GM18526 (cell line): Measurements from ENCODE around the gene NEUROG1.

Experiments
- POLR2A ChIP-seq: IDR thresholded peaks from 3 replicates; pipeline ENCODE4 v1.6.1; 2011; ENCODE audit not compliant: insufficient read length; ENCODE audit errors: extremely low read depth

The NEUROG1 gene, protein sequence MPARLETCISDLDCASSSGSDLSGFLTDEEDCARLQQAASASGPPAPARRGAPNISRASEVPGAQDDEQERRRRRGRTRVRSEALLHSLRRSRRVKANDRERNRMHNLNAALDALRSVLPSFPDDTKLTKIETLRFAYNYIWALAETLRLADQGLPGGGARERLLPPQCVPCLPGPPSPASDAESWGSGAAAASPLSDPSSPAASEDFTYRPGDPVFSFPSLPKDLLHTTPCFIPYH

DNA sequence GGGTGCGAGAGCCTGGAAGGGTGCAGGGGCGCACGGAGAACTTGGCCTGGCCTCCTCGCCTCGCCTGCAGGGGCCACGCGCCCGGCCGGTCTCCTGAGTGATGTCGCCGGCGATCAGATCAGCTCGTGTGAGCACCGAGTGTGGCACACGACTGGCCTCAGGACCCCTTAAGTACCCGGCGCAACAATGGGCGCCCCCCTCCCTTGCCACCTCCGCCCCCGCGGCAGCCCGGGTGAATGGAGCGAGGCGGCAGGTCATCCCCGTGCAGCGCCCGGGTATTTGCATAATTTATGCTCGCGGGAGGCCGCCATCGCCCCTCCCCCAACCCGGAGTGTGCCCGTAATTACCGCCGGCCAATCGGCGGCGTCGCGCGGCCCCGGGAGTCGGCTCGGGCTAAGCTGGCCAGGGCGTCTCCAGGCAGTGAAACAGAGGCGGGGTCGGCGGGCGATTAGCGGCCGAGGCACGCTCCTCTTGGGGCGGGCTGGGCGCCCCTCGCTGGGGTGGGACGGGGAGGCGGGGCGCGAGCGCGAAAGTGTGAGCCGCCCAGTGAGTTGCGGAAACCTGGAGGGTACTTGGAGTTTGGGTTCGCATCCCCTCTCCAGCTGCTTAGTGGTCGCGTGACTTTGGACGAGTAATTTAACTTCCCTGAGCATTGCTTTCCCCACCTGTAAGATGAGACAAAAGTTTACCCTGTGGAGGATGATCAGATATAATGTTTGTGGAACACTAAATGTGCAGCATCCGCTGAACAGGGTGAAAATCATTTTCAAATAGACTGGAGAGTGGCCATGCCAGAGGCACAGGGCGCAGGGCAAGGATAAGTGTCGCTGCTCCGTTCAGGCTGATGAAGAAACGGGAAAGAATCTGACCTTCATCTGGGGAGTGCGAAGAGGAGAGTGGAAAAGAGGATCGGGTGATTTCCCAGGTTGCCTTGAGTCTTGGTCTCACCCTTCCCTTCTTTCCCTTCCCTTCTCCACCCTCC is at the start of gene NEUROG1:
TSS of gene NEUROG1 (minus strand) at position 145 of the 982 bp plus-strand sequence. CDS start 274 bp downstream, outside the sequence.
- TF ChIP-seq POLR2A, result no peak

DNA sequence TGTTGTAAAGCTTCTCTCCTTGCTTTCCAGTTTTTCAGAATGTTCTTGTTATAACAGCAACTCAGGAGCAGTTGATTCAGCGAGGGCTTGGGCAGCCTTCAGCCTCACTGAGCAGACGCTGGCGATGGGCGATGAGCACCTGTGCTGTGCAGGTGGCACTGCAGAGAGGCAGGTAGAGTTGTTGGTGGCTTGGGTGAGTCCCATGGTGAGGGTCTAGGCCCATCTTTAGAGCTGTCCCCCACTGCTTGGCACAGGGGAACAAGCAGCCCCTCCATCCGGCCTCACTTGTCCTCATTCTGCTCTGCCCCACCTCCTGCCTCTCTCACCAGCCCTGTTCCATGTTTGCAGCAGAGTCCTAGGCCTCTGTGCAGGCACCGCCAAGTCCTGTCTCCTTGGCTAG is 49.2 kb upstream of the NEUROG1 start:
- no peak for TF ChIP-seq POLR2A

DNA sequence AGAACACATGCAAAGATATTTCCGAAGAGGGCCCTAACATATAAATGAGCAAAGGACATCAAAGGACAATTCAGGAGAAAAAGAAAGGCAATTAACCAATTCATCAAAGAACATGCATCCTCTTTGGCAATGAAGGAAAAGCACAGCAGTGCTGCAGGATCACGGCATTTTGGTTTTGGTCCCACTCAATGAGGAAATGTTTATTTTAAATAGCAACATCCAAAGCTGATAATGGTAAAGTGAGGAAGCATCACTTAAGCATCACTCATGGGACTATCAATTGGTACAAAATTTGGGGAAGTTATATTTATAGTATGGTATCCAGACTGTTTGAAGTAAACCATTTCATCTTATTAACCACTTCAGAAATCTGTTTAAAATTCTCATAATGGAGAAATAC is 48.5 kb upstream of the NEUROG1 start:
- no peak for TF ChIP-seq POLR2A

DNA sequence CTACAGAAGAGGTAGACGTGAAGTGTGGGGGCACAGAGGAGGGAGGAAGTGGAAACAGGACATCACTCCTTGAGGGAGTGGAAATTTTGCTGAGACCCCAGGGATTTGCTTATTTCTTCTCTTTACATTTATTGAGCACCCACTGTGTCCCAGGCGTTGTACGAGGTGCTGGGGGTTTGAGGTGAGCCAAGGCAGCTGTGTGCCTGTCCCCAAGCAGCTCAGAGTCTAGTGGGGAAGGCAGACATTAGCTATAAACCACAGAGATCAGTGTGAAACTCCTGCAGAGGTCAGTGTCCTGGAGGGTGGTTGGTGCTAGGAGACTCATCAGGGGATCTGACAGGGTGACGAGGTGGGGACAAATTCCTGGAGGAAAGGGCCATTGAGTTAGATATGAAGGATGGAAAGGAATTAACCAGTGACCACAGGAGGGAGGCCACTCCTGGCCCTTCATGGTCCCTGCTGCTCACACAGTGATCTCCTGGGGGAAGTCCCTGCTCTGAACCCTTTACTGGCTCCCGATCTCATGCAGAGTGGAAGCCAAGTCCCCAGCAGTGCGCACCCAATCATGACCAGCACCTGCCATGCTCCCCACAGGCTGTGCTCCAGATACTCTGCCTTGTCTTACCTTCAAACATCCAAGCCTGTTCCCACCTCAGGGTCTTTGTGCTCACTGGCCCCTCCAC is 46.5 kb upstream of the NEUROG1 start:
- TF ChIP-seq POLR2A, result no peak

DNA sequence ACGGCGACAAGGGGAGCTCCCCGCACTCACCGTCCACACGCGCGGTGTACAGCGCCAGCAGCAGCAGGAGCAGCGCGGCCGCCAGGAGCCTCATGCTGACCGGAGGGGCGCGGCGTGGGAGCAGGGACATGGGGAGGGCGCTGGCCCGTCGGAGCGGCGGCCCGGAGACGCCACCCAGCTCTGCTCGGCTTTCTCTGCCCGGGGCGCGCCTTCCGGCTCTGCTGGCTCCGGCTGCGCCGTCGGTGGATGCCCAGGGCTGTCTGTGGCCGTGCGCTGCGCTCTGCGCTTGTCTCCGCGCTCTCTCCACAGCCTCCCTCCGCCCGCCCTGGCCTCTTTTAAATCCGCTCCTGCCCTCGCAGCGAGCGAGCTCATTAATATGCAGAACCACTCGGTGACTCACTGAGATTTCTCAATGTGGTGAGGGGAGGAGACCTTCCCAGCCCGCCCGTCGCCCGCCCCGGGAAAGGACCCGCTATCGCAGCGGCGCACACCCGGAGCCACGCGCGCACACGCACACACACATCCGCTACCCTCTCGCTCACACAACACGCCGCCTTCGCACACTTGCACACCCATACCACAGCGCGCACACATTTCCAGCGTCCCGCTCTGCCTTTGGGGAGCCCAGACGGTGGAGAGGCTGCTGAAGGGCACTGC is 43.0 kb upstream of the NEUROG1 start, which contains the start of gene CXCL14:
TSS of gene CXCL14 (minus strand) at position 307 of the 657 bp plus-strand sequence. CDS start at position 94, 213 bp downstream.
- no peak for TF ChIP-seq POLR2A

DNA sequence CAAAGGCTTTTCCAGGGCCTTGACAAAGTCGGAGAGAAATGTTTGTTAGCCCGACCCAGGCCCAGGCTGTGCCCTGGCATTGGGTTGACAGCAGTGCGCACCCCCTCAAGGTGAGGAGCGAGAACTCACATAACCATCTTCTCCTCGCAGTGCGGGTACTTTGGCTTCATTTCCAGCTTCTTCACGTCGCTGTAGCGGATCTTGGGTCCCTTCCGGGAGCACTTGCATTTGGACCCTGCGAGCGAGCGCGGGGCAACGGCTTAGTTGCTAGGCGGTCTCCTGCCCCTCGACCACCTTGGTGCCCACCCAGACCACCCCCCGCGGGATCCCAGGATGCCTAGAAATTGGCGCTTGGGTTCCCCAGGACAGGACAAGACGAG is 42.5 kb upstream of the NEUROG1 start:
- no peak for TF ChIP-seq POLR2A

DNA sequence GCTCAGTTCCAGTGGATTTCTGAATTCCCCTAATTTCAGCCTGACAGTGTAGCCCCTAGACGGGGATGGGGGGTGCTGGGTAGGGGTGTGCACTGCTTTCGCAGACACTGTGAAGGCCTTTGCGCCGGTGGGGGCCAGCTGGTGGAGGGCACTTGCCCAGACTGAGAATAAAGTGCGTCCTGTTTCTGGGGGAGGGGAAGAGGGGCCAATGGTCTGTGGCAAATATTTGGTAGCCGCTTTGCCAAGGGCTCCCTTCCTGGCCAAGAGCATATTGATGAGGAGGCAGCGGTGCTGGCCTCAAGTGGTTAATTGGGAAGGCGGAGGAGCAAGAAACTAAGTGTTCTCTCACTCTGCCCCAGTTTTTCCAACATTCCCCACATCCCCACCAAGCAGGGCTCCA is 41.7 kb upstream of the NEUROG1 start:
- no peak for TF ChIP-seq POLR2A

DNA sequence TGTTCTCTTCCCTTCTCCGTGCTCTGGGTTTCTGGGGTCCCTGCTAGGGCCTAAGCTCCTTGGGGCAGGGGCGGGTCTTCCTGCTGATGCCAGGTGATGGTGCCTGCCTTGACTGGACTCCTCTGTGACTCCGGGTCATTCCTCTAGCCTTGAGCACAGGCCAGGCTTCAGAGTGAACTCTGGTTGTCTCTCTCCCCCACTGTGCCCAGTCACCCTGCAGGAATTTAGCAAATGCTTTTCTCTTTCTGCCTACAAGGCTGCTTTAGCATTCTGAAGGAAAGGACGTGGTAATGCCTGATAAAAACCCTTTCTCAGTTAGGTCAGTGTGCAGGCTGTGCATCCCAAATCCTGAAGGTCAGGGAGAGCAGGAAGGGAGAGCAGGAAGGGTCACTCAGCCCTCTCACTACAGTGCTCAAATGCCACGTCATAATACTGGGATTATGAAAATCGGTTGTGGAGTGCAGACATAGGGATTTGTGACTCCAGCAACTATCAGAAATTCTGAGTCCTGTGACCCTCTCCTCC is 40.4 kb upstream of the NEUROG1 start:
- TF ChIP-seq POLR2A, result no peak

DNA sequence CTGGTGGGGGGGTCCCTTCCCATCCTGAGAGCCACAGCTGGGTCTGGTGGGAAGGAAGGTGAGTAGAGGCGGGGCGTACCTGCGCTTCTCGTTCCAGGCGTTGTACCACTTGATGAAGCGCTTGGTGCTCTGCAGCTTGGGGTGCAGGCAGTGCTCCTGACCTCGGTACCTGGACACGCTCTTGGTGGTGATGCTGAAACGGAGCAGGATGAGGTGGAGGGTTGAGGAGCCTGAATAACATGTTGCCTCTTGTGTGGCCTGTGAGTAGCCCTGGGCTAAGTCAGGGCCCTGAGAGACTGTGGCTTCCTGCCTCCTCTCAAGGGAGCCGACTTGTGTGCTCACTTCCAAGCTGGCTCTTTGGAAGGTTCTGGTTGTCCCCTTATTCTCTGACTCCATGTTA is 38.7 kb upstream of the NEUROG1 start:
- no peak for TF ChIP-seq POLR2A

DNA sequence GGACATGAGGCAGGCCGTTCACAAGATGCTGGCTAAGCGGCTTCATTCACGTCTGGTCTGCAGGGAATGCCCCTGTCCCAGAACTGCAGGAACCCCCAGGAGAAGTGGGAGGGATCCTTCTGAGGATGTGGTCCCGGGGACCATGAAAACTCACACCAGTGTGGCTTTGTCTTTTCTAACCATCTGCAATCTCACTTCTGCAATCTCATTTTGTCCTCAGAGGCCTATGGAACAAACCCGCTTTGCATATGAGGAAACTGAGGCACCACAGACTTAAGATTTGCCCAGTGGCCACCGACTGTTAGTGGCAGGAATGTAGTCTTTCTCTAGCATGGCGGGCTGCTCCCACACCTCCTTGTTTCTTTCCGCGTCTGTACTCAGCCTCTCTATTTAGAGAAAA is 36.1 kb upstream of the NEUROG1 start:
- TF ChIP-seq POLR2A, result no peak

DNA sequence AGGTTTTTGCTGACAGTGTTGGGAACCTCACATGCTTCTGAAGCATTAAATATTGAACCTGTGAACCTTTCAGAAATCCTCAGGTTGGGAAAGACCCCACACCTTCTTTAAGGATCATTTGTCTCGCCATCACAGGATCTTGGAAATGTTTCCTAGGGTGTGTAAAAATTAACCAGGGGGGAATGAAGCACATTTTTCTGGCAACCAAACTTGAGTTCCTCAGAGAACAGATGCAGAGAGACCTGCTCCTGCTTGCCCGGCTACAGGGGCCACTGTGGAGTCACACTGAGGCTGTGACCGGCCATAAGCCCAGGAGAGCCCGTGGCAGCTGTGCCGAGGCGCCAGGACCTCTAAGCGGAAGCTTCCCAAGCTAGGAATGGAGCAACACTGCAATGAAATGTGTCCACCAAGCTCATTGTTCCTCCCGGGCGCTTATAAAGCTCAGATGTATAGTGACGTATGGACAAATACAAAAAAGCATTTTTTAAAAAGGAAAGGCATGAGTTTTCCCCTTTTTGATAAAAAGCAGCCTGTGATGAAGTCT is 35.4 kb upstream of the NEUROG1 start:
- TF ChIP-seq POLR2A, result no peak

DNA sequence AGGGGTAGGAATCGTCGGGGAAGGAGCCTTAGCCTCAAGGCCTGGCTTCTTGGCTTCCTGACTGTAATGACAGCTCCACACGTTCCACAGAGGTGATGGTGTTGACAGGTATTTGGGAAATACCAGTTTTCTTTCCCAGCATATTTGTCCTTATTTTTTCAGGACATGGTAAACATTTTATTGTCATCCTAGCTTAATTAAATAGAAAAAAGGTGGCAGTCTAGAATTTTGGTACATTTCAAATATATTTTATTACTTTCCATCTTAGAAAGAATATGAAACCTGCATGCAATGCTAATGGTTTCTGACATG is 34.6 kb upstream of the NEUROG1 start:
- TF ChIP-seq POLR2A, result no peak

DNA sequence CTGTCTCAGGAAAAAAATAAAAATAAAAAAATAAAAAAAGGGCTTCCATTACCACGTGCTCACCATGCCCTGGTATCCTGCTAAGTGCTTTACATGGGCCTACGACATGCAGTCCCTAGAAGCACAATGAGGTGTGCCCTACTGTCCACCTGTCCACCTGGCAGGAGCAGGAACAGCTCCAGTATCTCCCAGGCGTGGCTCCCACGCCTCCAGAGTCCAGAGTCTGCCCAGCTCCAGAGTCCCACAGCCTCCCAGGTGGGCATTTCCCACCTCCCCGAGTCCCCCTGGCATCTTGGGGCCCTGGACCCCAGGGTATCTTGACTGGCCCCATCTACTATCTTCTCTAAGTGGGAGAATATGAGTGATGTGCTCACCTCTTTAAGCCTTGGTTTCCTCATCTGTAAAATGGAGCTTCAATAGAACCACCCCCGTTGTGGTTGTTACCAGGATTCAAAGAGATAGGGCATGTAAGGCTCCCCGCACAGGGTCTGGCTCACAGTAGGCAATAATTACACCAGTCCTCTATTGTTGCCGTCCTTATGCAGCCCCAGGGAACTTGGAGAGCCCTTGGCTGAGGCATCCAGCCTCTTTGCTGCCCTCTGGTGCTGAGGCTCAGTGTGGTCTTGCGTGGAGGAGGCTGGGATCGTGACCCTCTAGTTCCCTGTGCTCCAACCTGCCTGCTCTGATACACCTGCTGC is 34.1 kb upstream of the NEUROG1 start:
- TF ChIP-seq POLR2A, result no peak

DNA sequence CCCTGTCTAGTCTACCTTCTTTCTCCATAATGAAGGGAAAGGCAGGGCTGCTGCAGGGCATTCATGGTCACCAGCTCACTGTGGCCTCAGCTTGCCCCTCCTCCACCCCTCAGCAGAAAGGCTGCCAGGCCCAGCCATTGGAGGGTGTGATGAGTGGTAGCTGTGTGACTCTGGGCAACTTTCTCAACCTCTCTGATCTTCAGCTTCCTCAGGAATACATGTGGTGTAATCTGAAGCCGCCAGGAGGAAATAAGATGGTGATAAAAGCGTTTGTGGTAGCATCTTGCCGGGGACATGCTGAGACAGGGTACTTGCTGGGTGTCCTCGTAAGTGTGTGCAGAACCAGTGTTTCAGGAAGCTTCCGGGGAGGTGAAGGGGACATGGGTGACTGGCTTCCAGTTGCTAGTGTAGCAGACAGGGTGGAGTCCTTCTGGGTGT is 33.2 kb upstream of the NEUROG1 start:
- no peak for TF ChIP-seq POLR2A
